Ascending aorta (tissue), 2 donors: Measurements from ENCODE around the gene ACACA. TPM values are rescaled to one million over a fixed set of nuclear protein-coding genes. Genes with fewer than 3 reads are reported as not detected.

Experiments used
- DNase-seq, 2 donors: peaks; one replicate each; pipeline ENCODE4 v3.0.0-alpha.2; 2019; ENCODE audit warnings: low spot score in 2 of 2
- H3K27ac ChIP-seq, 2 donors: fragments of 200-600 bp; sonication (generic); one replicate each; pipeline ENCODE4 v1.5.1; 2016 to 2017; ENCODE audit warnings: mild to moderate bottlenecking in 1 of 2
- H3K27me3 ChIP-seq: fragments of 200-600 bp; sonication (generic); one replicate; pipeline ENCODE4 v1.5.1; 2017
- H3K36me3 ChIP-seq, 2 donors: fragments of 200-600 bp; sonication (generic); one replicate each; pipeline ENCODE4 v1.5.1; 2016
- H3K4me1 ChIP-seq, 2 donors: fragments of 200-600 bp; sonication (generic); one replicate each; pipeline ENCODE4 v1.5.1; 2016 to 2017; ENCODE audit warnings: mild to moderate bottlenecking in 1 of 2
- H3K4me3 ChIP-seq, 2 donors: fragments of 200-600 bp; sonication (generic); one replicate each; pipeline ENCODE4 v1.5.1; 2016 to 2017; ENCODE audit warnings: mild to moderate bottlenecking in 1 of 2
- H3K9me3 ChIP-seq, 2 donors: fragments of 200-600 bp; sonication (generic); one replicate each; pipeline ENCODE4 v1.5.1; 2016
- intact Hi-C: fragments of 100-400 bp; cut with DNase I; formaldehyde crosslinking; loops from one replicate; pipeline ENCODE4 v1.15.1; 2023
- total RNA-seq: library from RNA; depleted of rRNA; stranded (reverse); fragments of >200 nt; gene quantifications from one replicate; pipeline ENCODE4 v1.1.0, GENCODE V29; 2016
- TF ChIP-seq, protein P1 (sequence below), 3 experiments: fragments of 200-600 bp in 2 of 3; fragments of 450-650 bp in 1 of 3; sonication (generic) in 2 of 3; IDR thresholded peaks; one replicate each; pipeline ENCODE4 v1.5.1; 2016 to 2019; ENCODE audit warnings: antibody characterized with exemption in 3 of 3, mild to moderate bottlenecking in 1 of 3, moderate library complexity in 1 of 3

Gene ACACA
- total RNA-seq, 1 donor from 2014 or later, result 69.0 TPM

GRCh38 chr17:37327341-37328090 lies 79.1 kb downstream of the ACACA start:
- H3K27ac ChIP-seq, result no peak overlapping the region
- peaks cover 5 to 16% of the 10 kb centered on the region in 2 donors for H3K36me3 ChIP-seq
- intact Hi-C loops, result no loop called here
- TF ChIP-seq, protein P1, sequence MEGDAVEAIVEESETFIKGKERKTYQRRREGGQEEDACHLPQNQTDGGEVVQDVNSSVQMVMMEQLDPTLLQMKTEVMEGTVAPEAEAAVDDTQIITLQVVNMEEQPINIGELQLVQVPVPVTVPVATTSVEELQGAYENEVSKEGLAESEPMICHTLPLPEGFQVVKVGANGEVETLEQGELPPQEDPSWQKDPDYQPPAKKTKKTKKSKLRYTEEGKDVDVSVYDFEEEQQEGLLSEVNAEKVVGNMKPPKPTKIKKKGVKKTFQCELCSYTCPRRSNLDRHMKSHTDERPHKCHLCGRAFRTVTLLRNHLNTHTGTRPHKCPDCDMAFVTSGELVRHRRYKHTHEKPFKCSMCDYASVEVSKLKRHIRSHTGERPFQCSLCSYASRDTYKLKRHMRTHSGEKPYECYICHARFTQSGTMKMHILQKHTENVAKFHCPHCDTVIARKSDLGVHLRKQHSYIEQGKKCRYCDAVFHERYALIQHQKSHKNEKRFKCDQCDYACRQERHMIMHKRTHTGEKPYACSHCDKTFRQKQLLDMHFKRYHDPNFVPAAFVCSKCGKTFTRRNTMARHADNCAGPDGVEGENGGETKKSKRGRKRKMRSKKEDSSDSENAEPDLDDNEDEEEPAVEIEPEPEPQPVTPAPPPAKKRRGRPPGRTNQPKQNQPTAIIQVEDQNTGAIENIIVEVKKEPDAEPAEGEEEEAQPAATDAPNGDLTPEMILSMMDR (IDR thresholded peaks at IDR 0.05), result no peak
- H3K4me3 ChIP-seq, result no peak overlapping the region
- DNase-seq, result no peak
- no peaks in the 10 kb centered on the region for H3K4me1 ChIP-seq
- no peaks in the 10 kb centered on the region for H3K9me3 ChIP-seq
- H3K27me3 ChIP-seq, result no peaks in the 10 kb centered on the region

DNA sequence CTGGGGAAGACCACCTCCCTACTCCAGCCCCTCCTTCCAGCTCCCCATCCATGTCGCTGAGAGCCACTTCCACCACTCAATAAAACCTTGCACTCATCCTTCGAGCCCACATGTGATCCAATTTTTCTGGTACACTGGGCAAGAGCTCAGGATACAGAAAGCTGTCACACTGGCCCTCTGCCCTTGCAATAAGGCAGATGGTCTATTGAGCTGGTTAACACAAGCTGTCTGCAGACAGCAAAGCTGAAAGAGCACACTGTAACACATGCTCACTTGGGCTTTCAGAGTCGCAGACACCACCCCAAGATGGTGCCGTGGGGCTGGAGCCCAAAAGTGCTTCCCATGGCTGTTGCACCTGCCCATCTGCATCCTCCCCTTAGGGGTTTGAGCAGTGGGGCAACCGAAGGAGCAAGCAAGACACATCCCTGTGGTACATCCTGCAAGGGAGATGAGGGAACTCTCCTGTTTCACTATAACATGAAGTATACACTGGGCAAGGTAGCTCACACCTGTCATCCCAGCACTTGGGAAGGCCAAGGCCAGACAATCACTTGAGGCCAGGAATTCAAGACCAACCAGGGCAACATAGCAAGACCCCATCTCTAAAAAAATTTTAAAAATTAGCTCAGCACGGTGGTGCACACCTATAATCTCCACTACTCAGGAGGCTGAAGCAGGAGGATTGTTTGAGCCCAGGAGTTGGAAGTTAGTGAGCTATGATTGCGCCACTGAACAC lies 83.6 kb downstream of the ACACA start:
- no peaks in the 10 kb centered on the region for H3K36me3 ChIP-seq
- H3K27ac ChIP-seq, result no peak overlapping the region
- intact Hi-C loops, result no loop called here
- H3K4me3 ChIP-seq, result no peak overlapping the region
- no peaks in the 10 kb centered on the region for H3K27me3 ChIP-seq
- DNase-seq, result no peak
- TF ChIP-seq, protein P1 (IDR thresholded peaks at IDR 0.05), result no peak
- H3K4me1 ChIP-seq, result no peaks in the 10 kb centered on the region
- no peaks in the 10 kb centered on the region for H3K9me3 ChIP-seq

DNA sequence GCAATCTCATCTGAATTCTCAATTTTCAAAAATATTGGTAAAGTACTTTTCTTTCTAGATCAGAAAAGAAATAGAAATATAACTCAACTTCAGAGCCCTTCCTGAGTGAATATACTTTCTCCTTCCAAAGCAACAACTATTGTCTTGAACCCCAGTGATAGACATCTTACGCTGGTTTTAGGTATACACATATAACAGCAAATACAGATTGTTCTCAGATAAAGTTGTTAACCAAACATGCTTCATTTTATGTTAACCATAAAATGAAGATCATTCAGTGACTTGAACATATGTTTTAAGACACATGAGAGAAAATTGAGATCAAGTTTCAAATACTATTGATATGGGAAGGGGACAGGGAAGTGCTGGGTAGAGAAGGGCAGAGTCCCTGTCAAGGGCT lies 84.5 kb downstream of the ACACA start:
- intact Hi-C loops, result no loop called here
- Histone ChIP-seq H3K36me3 (no peaks in the 10 kb centered on the region), H3K9me3 (no peaks in the 10 kb centered on the region), H3K4me1 (no peaks in the 10 kb centered on the region), H3K27me3 (no peaks in the 10 kb centered on the region), H3K4me3 (no peak overlapping the region), H3K27ac (no peak overlapping the region)
- no peak for DNase-seq
- TF ChIP-seq, protein P1 (IDR thresholded peaks at IDR 0.05), result no peak

- Histone ChIP-seq H3K4me1 (no peaks in the 10 kb centered on the region), H3K27me3 (no peaks in the 10 kb centered on the region), H3K4me3 (no peak overlapping the region), H3K9me3 (no peaks in the 10 kb centered on the region), H3K27ac (no peak overlapping the region), H3K36me3 (no peaks in the 10 kb centered on the region)
- no peak for DNase-seq
- TF ChIP-seq, protein P1 (IDR thresholded peaks at IDR 0.05), result no peak
- intact Hi-C loops, result no loop called here
These were observed 87.6 kb downstream of the ACACA start for GRCh38 chr17:37318931-37319594.

DNA sequence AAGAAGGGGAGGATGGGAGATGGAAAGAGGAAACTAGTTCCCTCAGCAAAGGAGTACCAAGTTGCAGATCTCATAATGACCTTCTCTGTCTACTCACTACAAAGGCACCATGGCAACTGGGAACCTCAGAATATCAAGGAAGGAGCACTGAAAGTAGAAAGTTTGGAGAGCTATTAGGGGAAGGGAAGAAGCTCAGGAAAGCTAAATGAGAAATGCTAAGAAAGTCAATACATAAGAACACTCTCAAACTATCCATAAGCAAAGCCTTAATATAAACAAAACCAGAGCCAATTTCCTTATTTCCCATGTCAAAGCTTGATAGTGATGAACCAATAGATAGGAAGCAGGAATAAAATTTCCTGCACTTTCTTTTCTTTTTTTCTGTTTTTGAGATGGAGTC lies 88.8 kb downstream of the ACACA start:
- Histone ChIP-seq H3K4me1 (no peaks in the 10 kb centered on the region), H3K27ac (no peak overlapping the region), H3K9me3 (no peaks in the 10 kb centered on the region), H3K27me3 (no peaks in the 10 kb centered on the region), H3K36me3 (no peaks in the 10 kb centered on the region), H3K4me3 (no peak overlapping the region)
- intact Hi-C loops, result no loop called here
- DNase-seq, result no peak
- TF ChIP-seq, protein P1 (IDR thresholded peaks at IDR 0.05), result no peak
